Measurements from ENCODE around the gene KCNQ1.

DNA sequence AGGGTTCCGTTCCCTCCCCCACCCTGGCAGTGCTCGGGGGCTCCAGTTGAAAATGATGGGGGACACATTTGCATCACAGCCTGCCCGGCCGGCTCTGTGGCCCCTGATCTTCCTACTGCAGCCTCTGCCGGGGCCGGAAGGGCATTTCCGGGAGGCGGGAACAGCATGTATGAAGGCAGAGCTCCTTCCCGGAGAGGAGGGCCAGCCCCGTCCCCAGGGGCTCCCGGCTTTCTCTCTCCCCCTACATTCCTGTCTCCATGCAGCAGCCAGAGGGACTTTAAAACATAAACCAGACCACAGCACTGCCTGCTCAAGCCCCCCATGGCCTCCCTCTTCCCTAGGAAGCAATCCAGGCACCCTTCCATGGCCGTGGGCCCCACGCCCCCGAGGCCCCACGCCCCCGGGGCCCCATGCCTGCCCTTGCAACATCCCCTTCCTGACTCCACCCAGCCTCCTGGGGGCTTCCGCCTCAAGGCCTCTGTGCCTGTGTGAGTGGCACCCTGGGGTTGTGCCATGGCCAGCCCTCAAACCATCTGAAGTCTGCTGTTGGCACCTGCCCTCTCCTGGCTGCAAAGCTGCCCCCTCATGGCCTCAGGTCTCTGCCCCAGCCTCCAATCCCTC lies 367.7 kb downstream of the KCNQ1 start:
- TF ChIP-seq, protein P1, sequence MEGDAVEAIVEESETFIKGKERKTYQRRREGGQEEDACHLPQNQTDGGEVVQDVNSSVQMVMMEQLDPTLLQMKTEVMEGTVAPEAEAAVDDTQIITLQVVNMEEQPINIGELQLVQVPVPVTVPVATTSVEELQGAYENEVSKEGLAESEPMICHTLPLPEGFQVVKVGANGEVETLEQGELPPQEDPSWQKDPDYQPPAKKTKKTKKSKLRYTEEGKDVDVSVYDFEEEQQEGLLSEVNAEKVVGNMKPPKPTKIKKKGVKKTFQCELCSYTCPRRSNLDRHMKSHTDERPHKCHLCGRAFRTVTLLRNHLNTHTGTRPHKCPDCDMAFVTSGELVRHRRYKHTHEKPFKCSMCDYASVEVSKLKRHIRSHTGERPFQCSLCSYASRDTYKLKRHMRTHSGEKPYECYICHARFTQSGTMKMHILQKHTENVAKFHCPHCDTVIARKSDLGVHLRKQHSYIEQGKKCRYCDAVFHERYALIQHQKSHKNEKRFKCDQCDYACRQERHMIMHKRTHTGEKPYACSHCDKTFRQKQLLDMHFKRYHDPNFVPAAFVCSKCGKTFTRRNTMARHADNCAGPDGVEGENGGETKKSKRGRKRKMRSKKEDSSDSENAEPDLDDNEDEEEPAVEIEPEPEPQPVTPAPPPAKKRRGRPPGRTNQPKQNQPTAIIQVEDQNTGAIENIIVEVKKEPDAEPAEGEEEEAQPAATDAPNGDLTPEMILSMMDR (IDR thresholded peaks at IDR 0.05): no peak
- TF ChIP-seq EP300 (IDR thresholded peaks at IDR 0.05; ENCODE audit: low read depth): no peak
